GM23338 (cell line): ENCODE measurements around the gene RAB40B.

Experiments used
- CREB1 ChIP-seq: fragments of 250-450 bp; sonication (Bioruptor Pico); IDR thresholded peaks from 2 replicates; pipeline ENCODE4 v1.5.0; 2020; ENCODE audit warnings: low read depth, mild to moderate bottlenecking, moderate library complexity
- CTCF ChIP-seq, 2 experiments: fragments of 200-600 bp in 1 of 2; sonication (generic) in 1 of 2; conservative IDR thresholded peaks; 2 replicates each; pipeline versions ENCODE4 v1.5.1 to v1.6.1; 2016 to 2017; ENCODE audit warnings: antibody characterized with exemption in 2 of 2, low read depth in 2 of 2, mild to moderate bottlenecking in 2 of 2, moderate library complexity in 1 of 2
- EZH2 ChIP-seq: fragments of 200-600 bp; sonication (generic); IDR thresholded peaks from one replicate; pipeline ENCODE4 v1.8.0; 2017; ENCODE audit warnings: antibody characterized with exemption, mild to moderate bottlenecking, low read depth; ENCODE audit not compliant: unreplicated experiment
- EZH2phosphoT487 ChIP-seq: fragments of 200-600 bp; sonication (generic); IDR thresholded peaks from one replicate; pipeline ENCODE4 v1.8.1; 2018; ENCODE audit warnings: antibody characterized with exemption; ENCODE audit not compliant: unreplicated experiment
- JUNB ChIP-seq: IDR thresholded peaks from one replicate; pipeline ENCODE4 v1.6.1; 2016; ENCODE audit warnings: antibody characterized with exemption; ENCODE audit not compliant: unreplicated experiment
- NANOG ChIP-seq: IDR thresholded peaks from 2 replicates; pipeline ENCODE4 v1.6.1; 2016; ENCODE audit warnings: antibody characterized with exemption, borderline replicate concordance
- POLR2AphosphoS5 ChIP-seq: IDR thresholded peaks from 2 replicates; pipeline ENCODE4 v1.6.1; 2016; ENCODE audit warnings: antibody characterized with exemption, low read depth
- REST ChIP-seq: IDR thresholded peaks from one replicate; pipeline ENCODE4 v1.6.1; 2018; ENCODE audit warnings: antibody characterized with exemption; ENCODE audit not compliant: unreplicated experiment
- ZNF114 ChIP-seq: fragments of 250-450 bp; sonication (Bioruptor Pico); IDR thresholded peaks from 2 replicates; pipeline ENCODE4 v1.5.0; 2020; ENCODE audit warnings: mild to moderate bottlenecking, moderate library complexity
- TF ChIP-seq, protein P1 (sequence below): IDR thresholded peaks from 2 replicates; pipeline ENCODE4 v1.6.1; 2016; ENCODE audit warnings: antibody characterized with exemption

- TF ChIP-seq POLR2AphosphoS5 (peak; percentile 74), ZNF114 (CRISPR knock-in tag) (no peak), CTCF (conservative IDR thresholded peaks at IDR 0.05; ENCODE audit: low read depth in 2 of 2) (no peak), EZH2phosphoT487 (no peak), REST (no peak), EZH2 (no peak), JUNB (no peak), CREB1 (CRISPR knock-in tag) (peak; percentile 69), NANOG (no peak)
- TF ChIP-seq, protein P1, sequence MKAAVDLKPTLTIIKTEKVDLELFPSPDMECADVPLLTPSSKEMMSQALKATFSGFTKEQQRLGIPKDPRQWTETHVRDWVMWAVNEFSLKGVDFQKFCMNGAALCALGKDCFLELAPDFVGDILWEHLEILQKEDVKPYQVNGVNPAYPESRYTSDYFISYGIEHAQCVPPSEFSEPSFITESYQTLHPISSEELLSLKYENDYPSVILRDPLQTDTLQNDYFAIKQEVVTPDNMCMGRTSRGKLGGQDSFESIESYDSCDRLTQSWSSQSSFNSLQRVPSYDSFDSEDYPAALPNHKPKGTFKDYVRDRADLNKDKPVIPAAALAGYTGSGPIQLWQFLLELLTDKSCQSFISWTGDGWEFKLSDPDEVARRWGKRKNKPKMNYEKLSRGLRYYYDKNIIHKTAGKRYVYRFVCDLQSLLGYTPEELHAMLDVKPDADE = no peak
These were observed 17.9 kb upstream of the RAB40B start, which contains the start of gene FN3KRP for GRCh38 chr17:82716203-82717010.
